IgD-negative memory B cell (primary cell): ENCODE data around the gene RSRC2. TPM values are rescaled to one million over a fixed set of nuclear protein-coding genes. Genes with fewer than 3 reads are reported as not detected.
A peak's percentile ranks its signal among the peaks of the same experiment; 100 is the strongest.
"Not testable (repeated sequence)": the region's sequence is repeated elsewhere in the genome, so short reads cannot be mapped to it uniquely, and the experiment has no call there.

ENCODE experiments used
- H3K27ac Mint-ChIP-seq, 3 donors: one replicate each; pipeline ENCODE4 v1.8.0; 2020 to 2022; ENCODE audit warnings: mild to moderate bottlenecking in 3 of 3, mixed read lengths in 3 of 3, moderate library complexity in 1 of 3
- H3K27me3 Mint-ChIP-seq: one replicate; pipeline ENCODE4 v1.8.0; 2021; ENCODE audit warnings: mixed read lengths
- H3K36me3 Mint-ChIP-seq: one replicate; pipeline ENCODE4 v1.8.0; 2020; ENCODE audit warnings: mild to moderate bottlenecking, mixed read lengths
- H3K4me1 Mint-ChIP-seq, 3 donors: one replicate each; pipeline ENCODE4 v1.8.0; 2020 to 2022; ENCODE audit warnings: mixed read lengths in 3 of 3, mild to moderate bottlenecking in 1 of 3
- H3K4me3 Mint-ChIP-seq, 4 donors: one replicate each; pipeline ENCODE4 v1.8.0; 2020 to 2022; ENCODE audit warnings: mild to moderate bottlenecking in 4 of 4, mixed read lengths in 4 of 4, moderate library complexity in 3 of 4
- H3K9me3 Mint-ChIP-seq, 3 donors: one replicate each; pipeline ENCODE4 v1.8.0; 2020 to 2021; ENCODE audit warnings: mixed read lengths in 3 of 3, mild to moderate bottlenecking in 1 of 3
- polyA plus RNA-seq: library from polyadenylated mRNA; unstranded; fragments of 300-500 nt; fragmentation: Illumina TruSeq; gene quantifications from one replicate; pipeline ENCODE4 v1.2.3, GENCODE V29; 2021

RSRC2 gene
- polyA plus RNA-seq, 1 donor from 2014 or later, result 61.0 TPM

- not testable (repeated sequence) for H3K4me3 Mint-ChIP-seq, H3K9me3 Mint-ChIP-seq, H3K27ac Mint-ChIP-seq, H3K4me1 Mint-ChIP-seq, H3K27me3 Mint-ChIP-seq, H3K36me3 Mint-ChIP-seq
These were observed 42.4 kb downstream of the RSRC2 start for GRCh38 chr12:122484385-122484784.

GRCh38 chr12:122483969-122484368 is 42.8 kb downstream of the RSRC2 start:
- Mint-ChIP-seq H3K27me3 (no peaks in the 10 kb centered on the region), H3K4me3 (no peak overlapping the region), H3K27ac (peak overlapping the region in 1 of 3 donors; percentile 85), H3K9me3 (no peaks in the 10 kb centered on the region), H3K4me1 (no peaks in the 10 kb centered on the region), H3K36me3 (no peaks in the 10 kb centered on the region)

- peaks cover 1% of the 10 kb centered on the region for H3K36me3 Mint-ChIP-seq
- H3K4me3 Mint-ChIP-seq, result no peak overlapping the region
- H3K27ac Mint-ChIP-seq, result no peak overlapping the region
- H3K27me3 Mint-ChIP-seq, result no peaks in the 10 kb centered on the region
- no peaks in the 10 kb centered on the region for H3K9me3 Mint-ChIP-seq
- no peaks in the 10 kb centered on the region for H3K4me1 Mint-ChIP-seq
These were observed 44.9 kb downstream of the RSRC2 start for GRCh38 chr12:122481861-122482260.

GRCh38 chr12:122480753-122481152 is 46.0 kb downstream of the RSRC2 start:
- H3K27me3 Mint-ChIP-seq, result no peaks in the 10 kb centered on the region
- no peaks in the 10 kb centered on the region for H3K9me3 Mint-ChIP-seq
- peaks cover 1% of the 10 kb centered on the region for H3K36me3 Mint-ChIP-seq
- H3K4me1 Mint-ChIP-seq, result no peaks in the 10 kb centered on the region
- no peak overlapping the region for H3K27ac Mint-ChIP-seq
- no peak overlapping the region for H3K4me3 Mint-ChIP-seq

GRCh38 chr12:122474324-122474716 is 52.4 kb downstream of the RSRC2 start:
- Mint-ChIP-seq H3K4me1 (peaks cover 0 to 3% (median 0%) of the 10 kb centered on the region in 3 donors), H3K36me3 (peaks cover 4% of the 10 kb centered on the region), H3K27ac (no peak overlapping the region), H3K9me3 (no peaks in the 10 kb centered on the region), H3K27me3 (no peaks in the 10 kb centered on the region), H3K4me3 (no peak overlapping the region)

GRCh38 chr12:122473543-122474323 is 53.0 kb downstream of the RSRC2 start:
- H3K27me3 Mint-ChIP-seq, result no peaks in the 10 kb centered on the region
- H3K4me1 Mint-ChIP-seq, result peaks cover 0 to 3% (median 0%) of the 10 kb centered on the region in 3 donors
- H3K36me3 Mint-ChIP-seq, result peaks cover 4% of the 10 kb centered on the region
- H3K4me3 Mint-ChIP-seq, result no peak overlapping the region
- H3K9me3 Mint-ChIP-seq, result no peaks in the 10 kb centered on the region
- H3K27ac Mint-ChIP-seq, result peak overlapping the region in 1 of 3 donors; percentile 35

- Mint-ChIP-seq H3K27me3 (no peaks in the 10 kb centered on the region), H3K4me3 (no peak overlapping the region), H3K36me3 (peaks cover 3% of the 10 kb centered on the region), H3K9me3 (no peaks in the 10 kb centered on the region), H3K4me1 (peaks cover 0 to 3% (median 0%) of the 10 kb centered on the region in 3 donors), H3K27ac (no peak overlapping the region)
These were observed 55.2 kb downstream of the RSRC2 start for GRCh38 chr12:122471324-122472226.

- not testable (repeated sequence) for H3K36me3 Mint-ChIP-seq, H3K4me3 Mint-ChIP-seq, H3K27me3 Mint-ChIP-seq, H3K27ac Mint-ChIP-seq, H3K9me3 Mint-ChIP-seq, H3K4me1 Mint-ChIP-seq
These were observed 56.2 kb downstream of the RSRC2 start for GRCh38 chr12:122470576-122470975.

GRCh38 chr12:122469856-122470255 is 56.9 kb downstream of the RSRC2 start:
- H3K4me3 Mint-ChIP-seq, H3K4me1 Mint-ChIP-seq, H3K9me3 Mint-ChIP-seq, H3K36me3 Mint-ChIP-seq, H3K27me3 Mint-ChIP-seq, H3K27ac Mint-ChIP-seq: not testable (repeated sequence)

GRCh38 chr12:122467983-122468382 is 58.8 kb downstream of the RSRC2 start:
- Mint-ChIP-seq H3K36me3 (no peaks in the 10 kb centered on the region), H3K4me3 (no peak overlapping the region), H3K27ac (no peak overlapping the region), H3K9me3 (no peaks in the 10 kb centered on the region), H3K27me3 (no peaks in the 10 kb centered on the region), H3K4me1 (peaks cover 0 to 3% (median 0%) of the 10 kb centered on the region in 3 donors)

GRCh38 chr12:122464317-122465042 is 62.3 kb downstream of the RSRC2 start:
- not testable (repeated sequence) for H3K27me3 Mint-ChIP-seq, H3K9me3 Mint-ChIP-seq, H3K4me1 Mint-ChIP-seq, H3K27ac Mint-ChIP-seq, H3K4me3 Mint-ChIP-seq, H3K36me3 Mint-ChIP-seq

- H3K9me3 Mint-ChIP-seq, result no peaks in the 10 kb centered on the region
- H3K27ac Mint-ChIP-seq, result no peak overlapping the region
- no peak overlapping the region for H3K4me3 Mint-ChIP-seq
- H3K36me3 Mint-ChIP-seq, result no peaks in the 10 kb centered on the region
- no peaks in the 10 kb centered on the region for H3K27me3 Mint-ChIP-seq
- H3K4me1 Mint-ChIP-seq, result peaks cover 5 to 10% (median 5%) of the 10 kb centered on the region in 3 donors
These were observed 66.1 kb downstream of the RSRC2 start for GRCh38 chr12:122460641-122461040.

GRCh38 chr12:122460061-122460460 is 66.7 kb downstream of the RSRC2 start:
- H3K4me3 Mint-ChIP-seq, result no peak overlapping the region
- no peak overlapping the region for H3K27ac Mint-ChIP-seq
- no peaks in the 10 kb centered on the region for H3K9me3 Mint-ChIP-seq
- no peaks in the 10 kb centered on the region for H3K27me3 Mint-ChIP-seq
- H3K4me1 Mint-ChIP-seq, result peaks cover 5 to 10% (median 5%) of the 10 kb centered on the region in 3 donors
- H3K36me3 Mint-ChIP-seq, result no peaks in the 10 kb centered on the region

GRCh38 chr12:122459211-122459610 is 67.5 kb downstream of the RSRC2 start:
- peak overlapping the region in 1 of 3 donors; percentile 39 for H3K27ac Mint-ChIP-seq
- H3K4me3 Mint-ChIP-seq, result no peak overlapping the region
- peaks cover 5 to 10% (median 8%) of the 10 kb centered on the region in 3 donors for H3K4me1 Mint-ChIP-seq
- no peaks in the 10 kb centered on the region for H3K27me3 Mint-ChIP-seq
- H3K9me3 Mint-ChIP-seq, result no peaks in the 10 kb centered on the region
- H3K36me3 Mint-ChIP-seq, result no peaks in the 10 kb centered on the region
